Measurements from ENCODE around the gene MAP3K20.

DNA sequence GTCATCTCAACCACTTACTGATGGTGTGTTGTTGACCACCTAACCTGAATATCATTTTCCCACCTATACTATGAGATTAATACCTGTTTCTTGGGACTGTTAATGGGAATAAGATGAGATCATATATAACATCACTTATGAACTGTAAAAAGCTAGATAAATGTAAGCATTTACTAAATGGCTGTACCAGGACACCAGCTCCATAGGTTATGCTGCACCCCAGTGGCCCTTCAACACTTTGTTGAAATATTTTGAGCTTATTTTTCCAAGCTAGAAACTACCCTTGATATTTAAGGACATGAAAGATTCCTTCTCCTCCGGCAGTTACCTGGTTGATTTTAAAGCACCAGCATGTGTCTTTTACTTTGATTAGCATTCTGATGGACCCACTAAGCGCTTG is 141.0 kb downstream of the MAP3K20 start:
- no peak for TF ChIP-seq POLR2A (IDR thresholded peaks at IDR 0.05; ENCODE audit: low read depth, low read length)
- TF ChIP-seq, protein P1, sequence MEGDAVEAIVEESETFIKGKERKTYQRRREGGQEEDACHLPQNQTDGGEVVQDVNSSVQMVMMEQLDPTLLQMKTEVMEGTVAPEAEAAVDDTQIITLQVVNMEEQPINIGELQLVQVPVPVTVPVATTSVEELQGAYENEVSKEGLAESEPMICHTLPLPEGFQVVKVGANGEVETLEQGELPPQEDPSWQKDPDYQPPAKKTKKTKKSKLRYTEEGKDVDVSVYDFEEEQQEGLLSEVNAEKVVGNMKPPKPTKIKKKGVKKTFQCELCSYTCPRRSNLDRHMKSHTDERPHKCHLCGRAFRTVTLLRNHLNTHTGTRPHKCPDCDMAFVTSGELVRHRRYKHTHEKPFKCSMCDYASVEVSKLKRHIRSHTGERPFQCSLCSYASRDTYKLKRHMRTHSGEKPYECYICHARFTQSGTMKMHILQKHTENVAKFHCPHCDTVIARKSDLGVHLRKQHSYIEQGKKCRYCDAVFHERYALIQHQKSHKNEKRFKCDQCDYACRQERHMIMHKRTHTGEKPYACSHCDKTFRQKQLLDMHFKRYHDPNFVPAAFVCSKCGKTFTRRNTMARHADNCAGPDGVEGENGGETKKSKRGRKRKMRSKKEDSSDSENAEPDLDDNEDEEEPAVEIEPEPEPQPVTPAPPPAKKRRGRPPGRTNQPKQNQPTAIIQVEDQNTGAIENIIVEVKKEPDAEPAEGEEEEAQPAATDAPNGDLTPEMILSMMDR (IDR thresholded peaks at IDR 0.05; ENCODE audit: extremely low read depth in 1 of 2, insufficient read depth in 1 of 2, low read depth in 1 of 2, low read length in 2 of 2): no peak
